GM18519 (cell line): ENCODE measurements around the gene CLDN20.
"Not testable (repeated sequence)": the region's sequence is repeated elsewhere in the genome, so short reads cannot be mapped to it uniquely, and the experiment has no call there.

Experiments
- ATAC-seq: cut with Tn5 transposase; IDR thresholded peaks from one replicate; pipeline ENCODE4 v1.9.1; 2021; ENCODE audit warnings: mild to moderate bottlenecking, moderate library complexity; ENCODE audit not compliant: unreplicated experiment, low FRiP score

The CLDN20 gene

DNA sequence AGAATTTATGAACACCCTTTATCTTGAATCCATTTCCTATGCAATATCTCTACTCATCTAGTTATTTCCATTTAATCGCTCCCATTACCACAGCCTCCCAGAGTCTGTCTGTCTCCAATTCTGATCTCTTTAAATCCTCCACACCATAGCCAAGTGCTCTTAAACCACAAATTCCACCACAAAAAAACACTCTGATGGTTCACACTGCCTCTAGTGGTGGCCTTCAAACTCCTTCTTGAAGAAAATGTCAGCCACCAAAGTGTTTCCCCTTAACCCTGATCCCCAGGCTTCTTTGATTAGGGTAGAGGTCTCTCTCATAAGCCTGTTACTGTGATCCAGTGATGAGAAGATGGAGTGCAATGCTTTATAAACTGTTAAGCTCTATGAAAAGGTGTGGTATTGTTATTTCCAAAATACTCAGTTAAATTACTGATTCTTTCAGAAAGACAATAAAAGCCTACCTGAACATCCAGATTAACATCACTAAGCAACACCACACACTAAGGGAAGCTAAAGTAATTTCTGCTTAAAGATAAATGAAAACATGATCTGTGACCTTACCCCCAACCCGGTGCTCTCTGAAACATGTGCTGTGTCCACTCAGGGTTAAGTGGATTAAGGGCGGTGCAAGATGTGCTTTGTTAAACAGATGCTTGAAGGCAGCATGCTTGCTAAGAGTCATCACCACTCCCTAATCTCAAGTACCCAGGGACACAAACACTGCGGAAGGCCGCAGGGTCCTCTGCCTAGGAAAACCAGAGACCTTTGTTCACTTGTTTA lies 4.5 kb downstream of the CLDN20 start:
- ATAC-seq = not testable (repeated sequence)

- ATAC-seq = no peak
These were observed 6.0 kb downstream of the CLDN20 start for GRCh38 chr6:155269765-155270164.

GRCh38 chr6:155270561-155271091 lies 6.8 kb downstream of the CLDN20 start:
- no peak for ATAC-seq

DNA sequence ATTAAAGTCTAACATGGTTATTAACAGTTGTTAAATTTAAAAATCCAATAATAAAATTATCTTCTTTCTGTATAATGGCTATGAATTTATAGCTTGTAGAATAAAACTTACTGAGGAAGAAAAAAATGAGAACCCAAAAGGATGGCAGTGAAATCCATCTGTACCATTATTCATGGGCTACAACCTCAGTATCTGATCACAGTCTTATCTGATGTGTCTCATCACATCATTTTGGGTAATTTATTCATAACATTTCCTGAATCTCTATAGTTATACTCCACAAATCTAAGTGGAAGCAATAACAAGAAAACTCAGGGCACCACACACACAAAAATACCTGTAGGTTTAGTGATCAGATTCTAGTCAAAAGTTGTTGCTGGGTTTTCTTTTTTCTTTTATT lies 7.3 kb downstream of the CLDN20 start:
- no peak for ATAC-seq

GRCh38 chr6:155272353-155273232 lies 8.8 kb downstream of the CLDN20 start:
- no peak for ATAC-seq

GRCh38 chr6:155273431-155273830 lies 9.6 kb downstream of the CLDN20 start:
- ATAC-seq = no peak

GRCh38 chr6:155274106-155274505 lies 10.3 kb downstream of the CLDN20 start:
- no peak for ATAC-seq

DNA sequence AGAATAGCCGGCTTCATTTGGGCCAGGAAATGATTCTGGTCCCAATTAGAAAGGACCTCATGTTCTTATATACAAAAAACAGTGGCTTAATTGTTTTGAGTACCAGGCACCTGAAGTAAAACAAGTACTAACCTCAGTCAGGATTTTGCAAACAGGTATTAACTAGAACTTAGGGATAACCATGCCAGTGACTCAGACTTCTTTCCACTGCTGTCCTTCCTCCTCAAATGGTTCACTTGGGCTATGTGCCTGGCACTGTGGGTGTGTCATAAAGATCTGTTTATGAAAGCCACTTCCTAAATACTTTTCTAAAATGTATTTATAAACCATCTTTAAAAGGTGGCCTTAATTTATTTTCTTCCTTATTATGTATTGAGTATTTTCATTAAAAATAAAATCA lies 10.7 kb downstream of the CLDN20 start:
- ATAC-seq = no peak

- no peak for ATAC-seq
These were observed 12.1 kb downstream of the CLDN20 start for GRCh38 chr6:155275808-155276480.

GRCh38 chr6:155276638-155277037 lies 12.8 kb downstream of the CLDN20 start:
- no peak for ATAC-seq

DNA sequence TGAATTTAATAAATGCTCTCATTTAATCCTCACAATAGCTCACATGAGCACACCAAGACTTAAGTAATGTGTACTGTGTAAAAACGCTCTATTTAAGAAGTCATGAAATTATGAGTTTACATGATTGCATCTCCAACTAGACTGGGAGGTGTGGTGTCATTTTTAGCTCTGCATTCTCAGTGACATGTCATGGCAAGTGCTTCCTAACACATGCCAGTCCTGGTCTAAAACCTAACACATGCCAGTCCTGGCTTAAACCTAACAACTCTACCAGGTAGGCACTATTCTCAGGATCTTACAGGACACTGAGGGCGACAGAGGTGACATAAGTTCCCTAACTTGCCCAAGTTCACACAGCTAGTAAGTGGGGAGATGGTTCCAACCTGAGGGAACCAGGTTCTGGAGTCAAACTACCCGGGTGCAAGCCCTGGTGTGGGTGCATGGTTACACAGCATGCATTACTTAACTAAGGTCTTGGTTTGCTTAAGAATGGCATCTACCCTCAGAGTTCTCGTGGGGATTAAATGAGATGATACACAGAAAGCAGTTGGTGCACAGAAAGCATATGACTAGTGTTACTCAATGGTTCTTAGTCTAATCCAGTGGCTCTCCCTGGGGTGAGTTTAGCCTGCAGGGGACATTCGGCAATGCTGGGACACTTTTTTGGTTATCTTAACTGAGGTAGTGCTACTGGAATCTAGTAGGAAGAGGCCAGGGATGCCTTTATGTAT lies 14.7 kb downstream of the CLDN20 start:
- no peak for ATAC-seq

GRCh38 chr6:155284775-155285174 lies 21.0 kb downstream of the CLDN20 start:
- ATAC-seq = no peak

- no peak for ATAC-seq
These were observed 23.9 kb downstream of the CLDN20 start for GRCh38 chr6:155287762-155288161.

GRCh38 chr6:155290491-155290890 lies 26.7 kb downstream of the CLDN20 start:
- ATAC-seq = no peak

DNA sequence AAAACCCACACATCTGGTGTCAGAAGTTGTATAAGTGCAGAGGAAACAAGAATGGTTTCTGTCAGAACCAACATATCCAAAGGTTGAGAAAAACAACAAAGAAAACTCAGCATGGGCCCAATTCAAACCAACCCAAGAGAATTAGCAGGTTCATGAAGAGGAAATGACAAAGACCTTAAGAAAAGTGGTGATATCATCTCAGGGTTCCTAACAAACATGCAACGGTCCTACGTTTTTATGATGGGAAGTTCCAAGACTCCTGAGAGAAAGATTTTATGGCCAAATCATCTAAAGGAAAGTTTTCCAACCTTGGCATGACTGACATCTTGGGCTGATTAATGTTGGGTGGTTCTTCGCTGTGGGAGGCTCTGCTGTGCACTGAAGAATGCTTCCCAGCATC lies 27.5 kb downstream of the CLDN20 start:
- ATAC-seq = no peak

DNA sequence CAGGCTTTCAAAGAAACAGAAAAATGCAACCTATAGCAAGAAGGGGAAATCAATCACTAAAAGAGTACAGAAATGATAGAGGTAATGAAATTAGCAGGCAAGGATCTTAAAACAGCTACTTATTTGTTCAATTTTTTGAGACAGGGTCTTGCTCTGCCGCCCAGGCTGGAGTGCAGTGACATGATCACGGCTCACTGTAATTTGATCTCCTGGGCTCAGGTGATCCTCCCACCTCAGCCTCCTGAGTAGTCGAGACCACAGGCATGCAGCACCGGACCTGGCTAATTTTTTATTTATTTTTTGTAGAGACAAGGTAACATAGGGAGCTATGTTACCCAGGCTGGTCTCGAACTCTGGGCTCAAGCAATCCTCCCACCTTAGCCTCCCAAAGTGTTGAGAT lies 28.9 kb downstream of the CLDN20 start:
- ATAC-seq = no peak

- ATAC-seq = no peak
These were observed 33.9 kb downstream of the CLDN20 start for GRCh38 chr6:155297669-155298068.

- no peak for ATAC-seq
These were observed 38.1 kb downstream of the CLDN20 start for GRCh38 chr6:155301867-155302266.

DNA sequence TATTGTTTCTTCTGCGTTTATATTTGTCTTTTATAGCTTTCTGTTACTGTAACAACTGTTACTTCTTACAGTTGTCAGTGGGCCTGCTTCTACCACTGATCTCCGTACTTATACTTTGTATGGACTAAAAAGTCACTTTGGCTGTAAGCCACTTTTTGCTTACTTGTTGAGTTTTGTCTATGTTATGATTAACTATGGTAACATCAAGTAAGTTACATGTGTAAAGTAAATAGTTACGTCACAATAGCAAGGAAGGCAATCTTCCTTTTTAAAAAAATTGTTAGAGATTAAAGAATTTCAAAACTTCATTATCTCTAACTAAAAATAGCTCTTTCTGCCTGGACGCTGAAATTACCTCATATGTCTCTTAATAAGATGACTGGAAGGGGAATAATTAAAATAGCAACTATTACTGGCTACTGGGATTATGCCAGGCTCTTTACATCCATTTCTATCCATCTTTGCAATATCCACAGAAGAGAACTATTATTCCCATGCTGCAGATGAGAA lies 39.6 kb downstream of the CLDN20 start:
- no peak for ATAC-seq

- ATAC-seq = no peak
These were observed 43.1 kb downstream of the CLDN20 start for GRCh38 chr6:155306958-155307357.
